A673 (cell line): ENCODE measurements around the gene SMAD3. TPM values are rescaled to one million over a fixed set of nuclear protein-coding genes. Genes with fewer than 3 reads are reported as not detected.

Experiments used
- BruUV-seq: library from RNA; stranded (reverse); fragments of 400-500 nt; replicated peaks from 2 replicates; lab custom pipeline; 2021; lab: Mats Ljungman, UMichigan
- CTCF ChIA-PET: fragments of 300-600 bp; sonication (Branson Sonifier 250); formaldehyde crosslinking; loops from one replicate; lab custom pipeline; 2022; ENCODE audit warnings: antibody characterized with exemption; lab: Charles Lee
- POLR2A ChIA-PET: fragments of 300-600 bp; sonication (Branson Sonifier 250); formaldehyde crosslinking; loops from one replicate; lab custom pipeline; 2022; ENCODE audit warnings: antibody characterized with exemption; ENCODE audit not compliant: low non-redundant PET; lab: Charles Lee
- DNase-seq: peaks from one replicate; pipeline ENCODE4 v3.0.0-alpha.2; 2015; ENCODE audit warnings: low spot score
- H3K27ac ChIP-seq: fragments of 200-600 bp; sonication (generic); 2 replicates; pipeline ENCODE4 v1.5.1; 2016; ENCODE audit warnings: mixed run types, low read depth, mild to moderate bottlenecking, mixed read lengths, antibody characterized with exemption, low read length; ENCODE audit not compliant: poor library complexity, severe bottlenecking
- H3K27me3 ChIP-seq: fragments of 200-600 bp; sonication (generic); replicated peaks from 2 replicates; pipeline ENCODE4 v1.6.1; 2017; ENCODE audit warnings: mixed run types, low read depth, mild to moderate bottlenecking, mixed read lengths, antibody characterized with exemption, low read length; ENCODE audit not compliant: insufficient read depth, poor library complexity
- H3K36me3 ChIP-seq: fragments of 200-600 bp; sonication (generic); 2 replicates; pipeline ENCODE4 v1.6.1; 2016; ENCODE audit warnings: mixed run types, mild to moderate bottlenecking, mixed read lengths, antibody characterized with exemption, low read length; ENCODE audit not compliant: insufficient read depth, poor library complexity, severe bottlenecking
- H3K4me1 ChIP-seq: fragments of 200-600 bp; sonication (generic); 2 replicates; pipeline ENCODE4 v1.6.1; 2017; ENCODE audit warnings: mixed run types, mild to moderate bottlenecking, mixed read lengths, antibody characterized with exemption, low read length; ENCODE audit not compliant: insufficient read depth, poor library complexity, severe bottlenecking
- H3K4me3 ChIP-seq: fragments of 200-600 bp; sonication (generic); 2 replicates; pipeline ENCODE4 v1.5.1; 2016; ENCODE audit warnings: low read depth, mixed run types, mild to moderate bottlenecking, mixed read lengths, low read length; ENCODE audit not compliant: poor library complexity, severe bottlenecking
- H3K9me3 ChIP-seq: fragments of 200-600 bp; sonication (generic); 2 replicates; pipeline ENCODE4 v1.6.1; 2016; ENCODE audit warnings: mixed run types, low read depth, mild to moderate bottlenecking, mixed read lengths, antibody characterized with exemption, low read length; ENCODE audit not compliant: poor library complexity, severe bottlenecking
- EZH2 ChIP-seq: fragments of 200-600 bp; sonication (generic); IDR thresholded peaks from 2 replicates; pipeline ENCODE4 v1.6.1; 2017; ENCODE audit warnings: borderline replicate concordance, low read depth, mild to moderate bottlenecking, mixed read lengths, antibody characterized with exemption, low read length; ENCODE audit not compliant: poor library complexity, severe bottlenecking
- intact Hi-C: fragments of 100-400 bp; cut with micrococcal nuclease; formaldehyde crosslinking; loops from one replicate; pipeline ENCODE4 v1.10.0; 2022; ENCODE audit not compliant: unreplicated experiment
- total RNA-seq: library from RNA; stranded (reverse); gene quantifications from 2 replicates; pipeline ENCODE4 v1.2.3, GENCODE V29; 2021
- TF ChIP-seq, protein P1 (sequence below): fragments of 300-800, 200-600 bp; sonication (generic); conservative IDR thresholded peaks from 2 replicates; pipeline ENCODE4 v1.5.1; 2017; ENCODE audit warnings: low read depth, mild to moderate bottlenecking, antibody characterized with exemption, low read length, moderate library complexity, mixed read lengths

Gene SMAD3
- total RNA-seq, 1 experiment from 2014 or later: 31.0 TPM

DNA sequence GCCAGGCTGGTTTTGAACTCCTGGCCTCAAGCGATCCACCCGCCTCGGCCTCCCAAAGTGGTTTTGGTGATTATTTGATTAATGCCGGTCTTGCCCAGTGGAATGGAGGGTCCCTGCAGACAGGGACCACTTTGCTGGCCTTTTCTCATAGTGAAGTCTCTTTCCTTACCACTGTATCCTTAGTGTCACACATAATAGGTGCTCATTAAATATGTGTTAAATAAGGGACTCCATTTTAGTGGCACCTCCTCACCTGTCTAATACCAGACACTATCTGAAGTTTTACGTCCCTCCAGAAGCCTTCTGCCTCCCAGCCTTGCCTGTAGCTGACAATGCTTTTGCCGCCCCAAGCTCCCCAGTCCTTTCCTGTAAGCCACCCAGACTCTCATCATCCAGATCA is 97.8 kb downstream of the SMAD3 start:
- Histone ChIP-seq H3K36me3 (peaks cover 4% of the 10 kb centered on the region), H3K27me3 (no peaks in the 10 kb centered on the region), H3K4me3 (no peak overlapping the region), H3K27ac (peak overlapping the region; percentile 39), H3K4me1 (peaks cover 87% of the 10 kb centered on the region), H3K9me3 (no peaks in the 10 kb centered on the region)
- ChIA-PET CTCF (no interaction called here), POLR2A (interaction anchor here (0.7 kb wide), 2 partner anchors 37 to 58 kb away, joined by 3 to 11 read pairs; no protein-coding TSS in a partner anchor)
- intact Hi-C loops: no loop called here
- no peak for DNase-seq
- TF ChIP-seq, protein P1, sequence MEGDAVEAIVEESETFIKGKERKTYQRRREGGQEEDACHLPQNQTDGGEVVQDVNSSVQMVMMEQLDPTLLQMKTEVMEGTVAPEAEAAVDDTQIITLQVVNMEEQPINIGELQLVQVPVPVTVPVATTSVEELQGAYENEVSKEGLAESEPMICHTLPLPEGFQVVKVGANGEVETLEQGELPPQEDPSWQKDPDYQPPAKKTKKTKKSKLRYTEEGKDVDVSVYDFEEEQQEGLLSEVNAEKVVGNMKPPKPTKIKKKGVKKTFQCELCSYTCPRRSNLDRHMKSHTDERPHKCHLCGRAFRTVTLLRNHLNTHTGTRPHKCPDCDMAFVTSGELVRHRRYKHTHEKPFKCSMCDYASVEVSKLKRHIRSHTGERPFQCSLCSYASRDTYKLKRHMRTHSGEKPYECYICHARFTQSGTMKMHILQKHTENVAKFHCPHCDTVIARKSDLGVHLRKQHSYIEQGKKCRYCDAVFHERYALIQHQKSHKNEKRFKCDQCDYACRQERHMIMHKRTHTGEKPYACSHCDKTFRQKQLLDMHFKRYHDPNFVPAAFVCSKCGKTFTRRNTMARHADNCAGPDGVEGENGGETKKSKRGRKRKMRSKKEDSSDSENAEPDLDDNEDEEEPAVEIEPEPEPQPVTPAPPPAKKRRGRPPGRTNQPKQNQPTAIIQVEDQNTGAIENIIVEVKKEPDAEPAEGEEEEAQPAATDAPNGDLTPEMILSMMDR: no peak
- TF ChIP-seq EZH2: no peak
- no TSS peak for BruUV-seq

DNA sequence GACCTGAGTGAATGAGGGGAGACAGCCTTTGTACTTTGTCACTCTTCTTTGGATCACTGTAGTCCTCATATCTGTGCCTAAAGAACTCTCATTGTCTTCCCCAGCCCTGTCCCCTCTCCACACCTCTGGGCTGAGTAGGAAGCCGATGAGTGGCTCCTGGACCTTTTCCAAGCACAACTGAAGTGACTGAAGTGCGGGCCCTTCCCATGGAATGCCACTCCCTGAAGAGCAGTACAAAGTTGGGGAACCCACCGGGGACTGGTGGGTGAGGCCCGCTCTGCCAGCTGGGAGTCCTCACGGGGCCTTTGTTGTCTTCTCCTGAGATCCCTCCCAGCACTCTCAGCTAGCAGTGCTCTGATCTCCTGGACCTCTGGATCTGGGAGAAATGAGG is 99.0 kb downstream of the SMAD3 start:
- no peak for DNase-seq
- peaks cover 82% of the 10 kb centered on the region for H3K4me1 ChIP-seq
- TF ChIP-seq, protein P1: no peak
- no peak for TF ChIP-seq EZH2
- no TSS peak for BruUV-seq
- H3K4me3 ChIP-seq: no peak overlapping the region
- intact Hi-C loops: no loop called here
- H3K36me3 ChIP-seq: peaks cover 4% of the 10 kb centered on the region
- peak overlapping the region; percentile 80 for H3K27ac ChIP-seq
- H3K27me3 ChIP-seq: no peaks in the 10 kb centered on the region
- H3K9me3 ChIP-seq: no peaks in the 10 kb centered on the region
- CTCF ChIA-PET: no interaction called here
- POLR2A ChIA-PET: no interaction called here

DNA sequence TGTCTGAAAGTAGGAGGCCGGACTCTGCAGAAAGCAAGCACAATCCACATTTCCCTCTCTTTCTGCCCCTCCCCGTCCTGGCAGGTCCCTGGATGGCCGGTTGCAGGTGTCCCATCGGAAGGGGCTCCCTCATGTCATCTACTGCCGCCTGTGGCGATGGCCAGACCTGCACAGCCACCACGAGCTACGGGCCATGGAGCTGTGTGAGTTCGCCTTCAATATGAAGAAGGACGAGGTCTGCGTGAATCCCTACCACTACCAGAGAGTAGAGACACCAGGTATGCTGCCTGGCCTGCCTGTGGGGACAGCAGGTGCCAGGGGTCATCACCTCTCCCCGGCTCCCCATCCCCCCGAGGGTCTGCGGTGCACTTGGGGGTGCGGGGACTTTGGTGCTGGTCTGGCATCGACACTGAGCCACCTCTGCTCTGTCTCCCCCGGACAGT is 99.4 kb downstream of the SMAD3 start:
- H3K9me3 ChIP-seq: no peaks in the 10 kb centered on the region
- no TSS peak for BruUV-seq
- no peak for TF ChIP-seq EZH2
- TF ChIP-seq, protein P1: 0 out of 2 replicates have a peak, but pooled peaks have one; percentile 12
- peaks cover 77% of the 10 kb centered on the region for H3K4me1 ChIP-seq
- H3K36me3 ChIP-seq: peaks cover 4% of the 10 kb centered on the region
- H3K27ac ChIP-seq: peak overlapping the region; percentile 80
- no peak for DNase-seq
- intact Hi-C loops: no loop called here
- no peaks in the 10 kb centered on the region for H3K27me3 ChIP-seq
- H3K4me3 ChIP-seq: no peak overlapping the region
- ChIA-PET CTCF (no interaction called here), POLR2A (no interaction called here)
